Small intestine (tissue), 7 donors: ENCODE data around the gene MPHOSPH6. TPM values are rescaled to one million over a fixed set of nuclear protein-coding genes. Genes with fewer than 3 reads are reported as not detected.
A peak's percentile ranks its signal among the peaks of the same experiment; 100 is the strongest.

Experiments used
- DNase-seq, 2 donors: peaks; one replicate each; pipeline versions ENCODE4 v3.0.0 to v3.0.0-alpha.2; 2013
- FAIRE-seq: peaks from 2 replicates; lab custom pipeline; 2012; peaks lifted over from hg19 to GRCh38; lab: Jason Lieb, UNC
- H3K27ac ChIP-seq, 3 donors: one replicate each; pipeline ENCODE4 v1.5.1; 2013; ENCODE audit warnings: low read length in 2 of 3, mild to moderate bottlenecking in 2 of 3, control low read depth in 1 of 3, inconsistent platforms in 1 of 3, low read depth in 1 of 3, moderate library complexity in 1 of 3
- H3K27me3 ChIP-seq, 3 donors: one replicate each; pipeline ENCODE4 v1.6.1; 2013; ENCODE audit warnings: low read length in 3 of 3, inconsistent platforms in 1 of 3; ENCODE audit not compliant: control insufficient read depth in 3 of 3, insufficient read depth in 3 of 3
- H3K36me3 ChIP-seq, 3 donors: one replicate each; pipeline ENCODE4 v1.6.1; 2013; ENCODE audit warnings: low read length in 3 of 3, inconsistent platforms in 1 of 3, low read depth in 1 of 3, mild to moderate bottlenecking in 1 of 3, moderate library complexity in 1 of 3; ENCODE audit not compliant: control insufficient read depth in 3 of 3, insufficient read depth in 2 of 3
- H3K4me1 ChIP-seq, 3 donors: one replicate each; pipeline ENCODE4 v1.6.1; 2013; ENCODE audit warnings: low read length in 2 of 3, inconsistent platforms in 1 of 3, low read depth in 1 of 3, mild to moderate bottlenecking in 1 of 3, moderate library complexity in 1 of 3; ENCODE audit not compliant: control insufficient read depth in 3 of 3, insufficient read depth in 2 of 3
- H3K4me3 ChIP-seq, 3 donors: one replicate each; pipeline ENCODE4 v1.5.1; 2013; ENCODE audit warnings: low read length in 3 of 3, control low read depth in 1 of 3, inconsistent platforms in 1 of 3, low read depth in 1 of 3, mild to moderate bottlenecking in 1 of 3, moderate library complexity in 1 of 3
- H3K9me3 ChIP-seq, 2 donors: one replicate each; pipeline ENCODE4 v1.6.1; 2013; ENCODE audit warnings: low read depth in 1 of 2, low read length in 1 of 2; ENCODE audit not compliant: control insufficient read depth in 2 of 2, insufficient read depth in 1 of 2
- WGBS, 3 donors: extraction: QIAGEN DNeasy Blood & Tissue Kit; methylation state at CpG; one replicate each; pipeline ENCODE4 v1.1.7; 2013; 5-methylcytosine and 5-hydroxymethylcytosine counted together
- polyA plus RNA-seq, 4 donors: library from polyadenylated mRNA; stranded (reverse) in 3 of 4; unstranded in 1 of 4; fragments of 200-250 nt in 3 of 4; fragments of 120-200 nt in 1 of 4; gene quantifications; one replicate each; pipeline versions ENCODE4 v1.2.1 to v1.2.3, GENCODE V29; 2013
- donor health status: healthy with polysubstance abuse.
- donor health status: control.
- donor health status: control.
- donor health status: Bipolar disorder and iron deficiency.
- donor health status: healthy.

MPHOSPH6 gene
- polyA plus RNA-seq, 4 donors, result 12.3 to 28.9 (median 20.7) TPM

GRCh38 chr16:82183004-82183397 is 13.0 kb upstream of the MPHOSPH6 start:
- DNase-seq (no peak), FAIRE-seq (no peak)
- no peaks in the 10 kb centered on the region for H3K9me3 ChIP-seq
- H3K4me1 ChIP-seq, result no peaks in the 10 kb centered on the region
- H3K36me3 ChIP-seq, result no peaks in the 10 kb centered on the region
- H3K4me3 ChIP-seq, result no peak overlapping the region
- peaks cover 0 to 4% (median 3%) of the 10 kb centered on the region in 3 donors for H3K27me3 ChIP-seq
- WGBS, 3 donors, result 50 to 79% (median 70%) methylated on average over 1 of the region's 1 CpG
- H3K27ac ChIP-seq, result no peak overlapping the region

- Histone ChIP-seq H3K9me3 (no peaks in the 10 kb centered on the region), H3K36me3 (no peaks in the 10 kb centered on the region), H3K4me1 (no peaks in the 10 kb centered on the region), H3K27ac (no peak overlapping the region), H3K27me3 (peaks cover 0 to 4% (median 3%) of the 10 kb centered on the region in 3 donors), H3K4me3 (no peak overlapping the region)
- WGBS, 3 donors, result 63 to 65% (median 64%) methylated on average over 4 of the region's 4 CpGs
- FAIRE-seq, result no peak
- DNase-seq, result no peak
These were observed 12.4 kb upstream of the MPHOSPH6 start for GRCh38 chr16:82182266-82183003.

GRCh38 chr16:82181461-82182185 is 11.6 kb upstream of the MPHOSPH6 start:
- Histone ChIP-seq H3K9me3 (no peaks in the 10 kb centered on the region), H3K36me3 (no peaks in the 10 kb centered on the region), H3K4me1 (no peaks in the 10 kb centered on the region), H3K27ac (no peak overlapping the region), H3K27me3 (peaks cover 0 to 4% (median 3%) of the 10 kb centered on the region in 3 donors), H3K4me3 (no peak overlapping the region)
- DNase-seq, result peak in 1 of 2 donors; percentile 5
- FAIRE-seq, result no peak
- 58 to 83% (median 60%) methylated on average over 3 of the region's 3 CpGs for WGBS, 3 donors

DNA sequence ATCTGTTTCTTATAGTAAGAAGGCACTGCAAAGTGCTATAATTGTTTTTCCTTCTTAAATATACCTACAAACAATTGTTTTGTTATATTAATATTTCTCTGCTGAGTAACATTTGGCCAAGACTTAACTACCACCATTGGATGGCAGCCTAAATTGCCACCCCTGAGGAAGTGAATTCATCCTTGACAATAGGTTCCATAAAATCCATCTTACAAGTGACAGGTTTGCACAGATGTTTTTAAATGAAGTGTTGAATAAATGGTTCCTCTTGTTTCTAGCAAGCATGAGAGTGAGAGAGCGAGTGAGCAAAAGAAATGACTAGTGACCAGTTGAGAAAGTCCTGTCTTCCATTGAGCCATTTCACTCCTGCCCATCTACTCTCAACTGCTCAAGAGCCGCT is 8.3 kb upstream of the MPHOSPH6 start:
- WGBS, 3 donors, result 87 to 93% (median 89%) methylated on average over 2 of the region's 2 CpGs
- H3K36me3 ChIP-seq, result no peaks in the 10 kb centered on the region
- no peak overlapping the region for H3K4me3 ChIP-seq
- no peak for DNase-seq
- H3K9me3 ChIP-seq, result no peaks in the 10 kb centered on the region
- H3K27ac ChIP-seq, result no peak overlapping the region
- peaks cover 0 to 4% (median 3%) of the 10 kb centered on the region in 3 donors for H3K27me3 ChIP-seq
- H3K4me1 ChIP-seq, result no peaks in the 10 kb centered on the region
- no peak for FAIRE-seq

DNA sequence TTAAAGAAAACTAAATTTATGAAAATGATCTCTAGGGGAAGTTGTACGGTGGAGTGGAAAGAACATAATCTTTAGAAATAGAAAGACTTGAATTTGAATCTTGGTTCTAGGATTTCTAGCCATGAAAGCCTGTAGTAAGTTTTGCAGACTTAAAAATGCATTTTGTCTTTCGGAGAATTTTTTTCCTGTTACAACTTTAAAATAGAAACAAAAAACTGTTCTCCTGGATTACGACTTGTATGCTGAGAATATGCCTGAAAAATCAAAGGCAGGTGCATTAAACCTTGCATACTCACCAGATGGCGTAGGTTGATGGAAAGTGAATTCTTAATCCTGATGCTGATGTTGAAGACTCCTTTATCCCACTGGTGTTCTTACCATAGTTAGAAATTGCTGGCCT is 7.5 kb upstream of the MPHOSPH6 start:
- peaks cover 0 to 5% (median 4%) of the 10 kb centered on the region in 3 donors for H3K27me3 ChIP-seq
- no peak for FAIRE-seq
- H3K4me3 ChIP-seq, result no peak overlapping the region
- H3K9me3 ChIP-seq, result no peaks in the 10 kb centered on the region
- no peaks in the 10 kb centered on the region for H3K4me1 ChIP-seq
- H3K36me3 ChIP-seq, result no peaks in the 10 kb centered on the region
- H3K27ac ChIP-seq, result no peak overlapping the region
- 84 to 90% (median 87%) methylated on average over 4 of the region's 4 CpGs for WGBS, 3 donors
- no peak for DNase-seq

GRCh38 chr16:82176204-82176603 is 6.2 kb upstream of the MPHOSPH6 start:
- no peak overlapping the region for H3K4me3 ChIP-seq
- 72 to 90% (median 90%) methylated on average over 3 of the region's 3 CpGs for WGBS, 3 donors
- no peak overlapping the region for H3K27ac ChIP-seq
- no peaks in the 10 kb centered on the region for H3K36me3 ChIP-seq
- H3K4me1 ChIP-seq, result no peaks in the 10 kb centered on the region
- H3K9me3 ChIP-seq, result no peaks in the 10 kb centered on the region
- H3K27me3 ChIP-seq, result peaks cover 0 to 19% (median 2%) of the 10 kb centered on the region in 3 donors
- DNase-seq (no peak), FAIRE-seq (no peak)

- peaks cover 0 to 1% (median 0%) of the 10 kb centered on the region in 3 donors for H3K4me1 ChIP-seq
- 45 to 68% (median 47%) methylated on average over 4 of the region's 4 CpGs for WGBS, 3 donors
- FAIRE-seq, result no peak
- H3K4me3 ChIP-seq, result no peak overlapping the region
- no peak for DNase-seq
- H3K36me3 ChIP-seq, result no peaks in the 10 kb centered on the region
- H3K9me3 ChIP-seq, result no peaks in the 10 kb centered on the region
- peaks cover 0 to 24% (median 2%) of the 10 kb centered on the region in 3 donors for H3K27me3 ChIP-seq
- no peak overlapping the region for H3K27ac ChIP-seq
These were observed 5.6 kb upstream of the MPHOSPH6 start for GRCh38 chr16:82175627-82176026.

GRCh38 chr16:82167670-82168069 is 2.4 kb downstream of the MPHOSPH6 start:
- peaks cover 0 to 2% of the 10 kb centered on the region in 2 donors for H3K9me3 ChIP-seq
- peaks cover 4 to 10% (median 8%) of the 10 kb centered on the region in 3 donors for H3K36me3 ChIP-seq
- H3K4me3 ChIP-seq, result no peak overlapping the region
- no peak for DNase-seq
- FAIRE-seq, result no peak
- WGBS, 3 donors, result 95 to 98% (median 96%) methylated on average over 5 of the region's 5 CpGs
- H3K27ac ChIP-seq, result no peak overlapping the region
- peaks cover 0 to 23% (median 2%) of the 10 kb centered on the region in 3 donors for H3K27me3 ChIP-seq
- peaks cover 3 to 9% (median 3%) of the 10 kb centered on the region in 3 donors for H3K4me1 ChIP-seq
